H1 (cell line): ENCODE results near the gene ACAP2. TPM values are rescaled to one million over a fixed set of nuclear protein-coding genes. Genes with fewer than 3 reads are reported as not detected.

Source experiments
- CTCF ChIA-PET: fragments of 300-600 bp; sonication (Branson Sonifier 250); formaldehyde crosslinking; loops from one replicate; lab custom pipeline; 2021; ENCODE audit not compliant: partially characterized antibody; lab: Charles Lee
- POLR2A ChIA-PET: fragments of 300-600 bp; sonication (Branson Sonifier 250); formaldehyde crosslinking; loops from one replicate; lab custom pipeline; 2021; ENCODE audit warnings: inconsistent platforms; ENCODE audit not compliant: partially characterized antibody; lab: Charles Lee
- DNase-seq, 2 experiments: peaks; one replicate each; pipeline versions ENCODE4 v3.0.0 to v3.0.0-alpha.2; 2010 to 2022; ENCODE audit warnings: low spot score in 2 of 2, low read depth in 1 of 2, mixed read lengths in 1 of 2
- FAIRE-seq: peaks from 2 replicates; lab custom pipeline; 2011; peaks lifted over from hg19 to GRCh38; lab: Jason Lieb, UNC
- H2AFZ ChIP-seq: 2 replicates; pipeline ENCODE4 v1.8.1; 2012; ENCODE audit warnings: low read length, inconsistent platforms
- H2AK5ac ChIP-seq: 2 replicates; pipeline ENCODE4 v1.6.1; 2013; ENCODE audit warnings: low read depth, low read length
- H2BK120ac ChIP-seq: replicated peaks from 2 replicates; pipeline ENCODE3; 2013; ENCODE audit warnings: low read depth, low read length, inconsistent platforms
- H2BK12ac ChIP-seq: 2 replicates; pipeline ENCODE4 v1.6.1; 2013; ENCODE audit warnings: low read depth, low read length
- H2BK15ac ChIP-seq: 2 replicates; pipeline ENCODE4 v1.6.1; 2013; ENCODE audit warnings: low read length
- H2BK20ac ChIP-seq: 2 replicates; pipeline ENCODE4 v1.6.1; 2013; ENCODE audit warnings: low read length
- H2BK5ac ChIP-seq: 2 replicates; pipeline ENCODE4 v1.6.1; 2013; ENCODE audit warnings: low read depth, low read length
- H3K14ac ChIP-seq: 2 replicates; pipeline ENCODE4 v1.6.1; 2013; ENCODE audit warnings: inconsistent platforms; ENCODE audit not compliant: insufficient read length
- H3K18ac ChIP-seq: 2 replicates; pipeline ENCODE4 v1.6.1; 2013; ENCODE audit warnings: low read length; ENCODE audit errors: extremely low read depth
- H3K23ac ChIP-seq: 2 replicates; pipeline ENCODE4 v1.6.1; 2013; ENCODE audit warnings: inconsistent platforms; ENCODE audit not compliant: insufficient read length
- H3K23me2 ChIP-seq: 2 replicates; pipeline ENCODE4 v1.6.1; 2013; ENCODE audit warnings: low read depth, low read length
- H3K27ac ChIP-seq: 2 replicates; pipeline ENCODE4 v1.6.1; 2011; ENCODE audit warnings: low read depth, low read length, inconsistent platforms
- H3K27me3 ChIP-seq, 4 experiments: replicated peaks in 1 of 4; 1 replicate in 1 of 4; 2 replicates in 3 of 4; pipeline versions ENCODE4 v1.6.1 to v1.8.1; 2011 to 2013; ENCODE audit warnings: low read length in 3 of 4, mild to moderate bottlenecking in 3 of 4, inconsistent platforms in 2 of 4, mixed read lengths in 2 of 4, moderate library complexity in 1 of 4; ENCODE audit not compliant: control insufficient read depth in 3 of 4, insufficient read depth in 3 of 4; ENCODE audit errors: extremely low read depth in 1 of 4
- H3K36me3 ChIP-seq, 4 experiments: 2 replicates each; pipeline versions ENCODE4 v1.6.1 to v1.8.1; 2011 to 2013; ENCODE audit warnings: mild to moderate bottlenecking in 4 of 4, low read length in 3 of 4, moderate library complexity in 2 of 4, control low read depth in 1 of 4, inconsistent platforms in 1 of 4; ENCODE audit not compliant: insufficient read depth in 4 of 4, control insufficient read depth in 2 of 4
- H3K4ac ChIP-seq: replicated peaks from 2 replicates; pipeline ENCODE3; 2013; ENCODE audit warnings: low read length, low read depth, mixed read lengths, inconsistent platforms; ENCODE audit not compliant: insufficient read length
- H3K4me1 ChIP-seq, 4 experiments: replicated peaks in 1 of 4; 1 replicate in 1 of 4; 2 replicates in 3 of 4; pipeline versions ENCODE4 v1.6.1 to v1.8.1; 2011 to 2013; ENCODE audit warnings: low read length in 3 of 4, inconsistent platforms in 2 of 4, mixed read lengths in 1 of 4; ENCODE audit not compliant: insufficient read depth in 4 of 4, control insufficient read depth in 3 of 4
- H3K4me2 ChIP-seq, 2 experiments: 2 replicates each; pipeline versions ENCODE4 v1.6.1 to v1.8.1; 2011 to 2013; ENCODE audit warnings: low read depth in 2 of 2, low read length in 2 of 2, control low read depth in 1 of 2, inconsistent platforms in 1 of 2, mild to moderate bottlenecking in 1 of 2; ENCODE audit not compliant: insufficient read depth in 1 of 2
- H3K4me3 ChIP-seq, 4 experiments: fragments of 200-600, 300-600 bp in 1 of 4; sonication (generic), shearing (Covaris generic), sonication (Bioruptor Twin) in 1 of 4; 2 replicates each; pipeline versions ENCODE4 v1.5.1 to v1.8.1; 2011 to 2016; ENCODE audit warnings: low read length in 4 of 4, low read depth in 3 of 4, control low read depth in 2 of 4, inconsistent platforms in 2 of 4, mild to moderate bottlenecking in 2 of 4, mixed read lengths in 1 of 4, moderate library complexity in 1 of 4; ENCODE audit not compliant: insufficient read depth in 2 of 4; ENCODE audit errors: extremely low read depth in 1 of 4
- H3K56ac ChIP-seq: replicated peaks from 2 replicates; pipeline ENCODE3; 2013; ENCODE audit warnings: low read depth, mild to moderate bottlenecking, mixed read lengths, low read length, inconsistent platforms; ENCODE audit not compliant: insufficient read length
- H3K79me1 ChIP-seq: 2 replicates; pipeline ENCODE4 v1.6.1; 2013; ENCODE audit warnings: low read depth, low read length, control low read depth
- H3K79me2 ChIP-seq, 2 experiments: 2 replicates each; pipeline versions ENCODE4 v1.6.1 to v1.8.1; 2012 to 2013; ENCODE audit warnings: low read length in 2 of 2, mild to moderate bottlenecking in 2 of 2, inconsistent platforms in 1 of 2; ENCODE audit not compliant: insufficient read depth in 2 of 2, control insufficient read depth in 1 of 2
- H3K9ac ChIP-seq, 4 experiments: replicated peaks in 1 of 4; 1 replicate in 1 of 4; 2 replicates in 3 of 4; pipeline versions ENCODE4 v1.6.1 to v1.8.1; 2011 to 2013; ENCODE audit warnings: low read depth in 3 of 4, low read length in 3 of 4, control low read depth in 2 of 4, mild to moderate bottlenecking in 2 of 4, moderate library complexity in 2 of 4, inconsistent platforms in 1 of 4; ENCODE audit errors: extremely low read depth in 1 of 4
- H3K9me3 ChIP-seq, 2 experiments: 2 replicates each; pipeline versions ENCODE4 v1.6.1 to v1.8.1; 2012 to 2013; ENCODE audit warnings: mild to moderate bottlenecking in 2 of 2, moderate library complexity in 2 of 2, control low read depth in 1 of 2, inconsistent platforms in 1 of 2, low read depth in 1 of 2, low read length in 1 of 2, mixed read lengths in 1 of 2; ENCODE audit not compliant: insufficient read depth in 2 of 2
- H4K20me1 ChIP-seq, 2 experiments: replicated peaks in 1 of 2; 2 replicates each; pipeline versions ENCODE3 to v1.8.1; 2011 to 2013; ENCODE audit warnings: inconsistent platforms in 2 of 2, low read length in 2 of 2, mild to moderate bottlenecking in 1 of 2; ENCODE audit not compliant: insufficient read depth in 2 of 2, control insufficient read depth in 1 of 2
- H4K5ac ChIP-seq: 2 replicates; pipeline ENCODE4 v1.6.1; 2013; ENCODE audit warnings: low read length, low read depth, mixed read lengths, inconsistent platforms; ENCODE audit not compliant: insufficient read length
- H4K8ac ChIP-seq: 2 replicates; pipeline ENCODE4 v1.8.0; 2013; ENCODE audit warnings: mild to moderate bottlenecking, moderate library complexity, low read length, inconsistent platforms; ENCODE audit not compliant: insufficient read depth; ENCODE audit errors: extremely low read depth
- H4K91ac ChIP-seq: replicated peaks from 2 replicates; pipeline ENCODE3; 2013; ENCODE audit warnings: low read length, mixed read lengths, inconsistent platforms; ENCODE audit not compliant: insufficient read length
- CBX8 ChIP-seq: fragments of 300-800, 300-1000 bp; sonication (generic); IDR thresholded peaks from 2 replicates; pipeline ENCODE4 v1.7.1; 2016; ENCODE audit warnings: low read depth, low read length, borderline replicate concordance
- EP300 ChIP-seq, 2 experiments: IDR thresholded peaks; 1 replicate in 1 of 2; 2 replicates in 1 of 2; pipeline ENCODE4 v1.6.1; 2011 to 2012; ENCODE audit warnings: low read depth in 2 of 2, low read length in 2 of 2, mild to moderate bottlenecking in 2 of 2, borderline replicate concordance in 1 of 2, inconsistent platforms in 1 of 2, moderate library complexity in 1 of 2
- POU5F1 ChIP-seq: IDR thresholded peaks from 2 replicates; pipeline ENCODE4 v1.6.1; 2011; ENCODE audit warnings: low read depth, mild to moderate bottlenecking, low read length, moderate library complexity
- RAD21 ChIP-seq, 2 experiments: IDR thresholded peaks in 1 of 2; conservative IDR thresholded peaks in 1 of 2; 2 replicates each; pipeline ENCODE4 v1.6.1; 2011; ENCODE audit warnings: low read depth in 2 of 2, low read length in 2 of 2, improper control_type of control experiment in 1 of 2, inconsistent platforms in 1 of 2, mild to moderate bottlenecking in 1 of 2, moderate library complexity in 1 of 2
- RNF2 ChIP-seq: fragments of 200-900, 300-1000 bp; sonication (generic); IDR thresholded peaks from 2 replicates; pipeline ENCODE4 v1.7.1; 2016; ENCODE audit warnings: borderline replicate concordance, low read depth, mild to moderate bottlenecking, antibody characterized with exemption, low read length; ENCODE audit not compliant: poor library complexity, severe bottlenecking; ENCODE audit errors: missing control alignments
- SIRT6 ChIP-seq: IDR thresholded peaks from one replicate; pipeline ENCODE4 v1.7.1; 2012; ENCODE audit warnings: low read length, inconsistent platforms
- SP4 ChIP-seq: IDR thresholded peaks from 2 replicates; pipeline ENCODE4 v1.6.1; 2012; ENCODE audit warnings: low read length, inconsistent platforms
- TEAD4 ChIP-seq: IDR thresholded peaks from 2 replicates; pipeline ENCODE4 v1.6.1; 2012; ENCODE audit warnings: low read depth, low read length, inconsistent platforms, mixed read lengths
- YY1 ChIP-seq: IDR thresholded peaks from 2 replicates; pipeline ENCODE4 v1.6.1; 2011; ENCODE audit warnings: low read depth, mild to moderate bottlenecking, low read length
- WGBS, 2 experiments: shearing (Covaris generic) in 1 of 2; methylation state at CpG; one replicate each; pipeline versions ENCODE4 v1.1.6 to v1.1.7; 2013 to 2015; ENCODE audit warnings: low lambda C conversion rate in 2 of 2, mixed read lengths in 2 of 2, inconsistent platforms in 1 of 2, low coverage in 1 of 2, missing lambda C conversion rate in 1 of 2; ENCODE audit not compliant: insufficient replicate concordance in 2 of 2, insufficient coverage in 1 of 2, insufficient read length in 1 of 2; ENCODE audit errors: extremely low coverage in 1 of 2, missing lambda C conversion rate in 1 of 2; 5-methylcytosine and 5-hydroxymethylcytosine counted together
- polyA plus RNA-seq, 7 experiments: library from polyadenylated mRNA; depleted of rRNA in 3 of 7; stranded (reverse) in 5 of 7; unstranded in 2 of 7; fragments of >200 nt in 5 of 7; fragments of 200-250 nt in 2 of 7; gene quantifications; 1 replicate in 5 of 7; 2 replicates in 1 of 7; 4 replicates in 1 of 7; pipeline versions ENCODE4 v1.2.1 to v1.2.3, GENCODE V29; 2011 to 2013; ENCODE audit warnings: missing spikeins in 2 of 7, mixed read lengths in 2 of 7
- total RNA-seq: library from RNA; stranded (reverse); fragmentation: NEBNext Ultra II Directional; extraction: Animal tissue kit (Norgen Biotek cat#: 25700); gene quantifications from 2 replicates; pipeline ENCODE4 v1.2.1, GENCODE V29; 2021

Gene ACAP2
- total and polyA plus RNA-seq, 2 of the 8 experiments (the other 6 are each of a cell fraction or from before 2014, with no cell fraction given) = 7.7 to 37.3 TPM

- TF ChIP-seq TEAD4 (no peak), YY1 (no peak), POU5F1 (no peak), RAD21 (IDR thresholded peaks at IDR 0.05 in 1 of 2, conservative IDR thresholded peaks at IDR 0.05 in 1 of 2; ENCODE audit: low read depth in 2 of 2, low read length in 2 of 2) (no peak), CBX8 (no peak), EP300 (IDR thresholded peaks at IDR 0.05; ENCODE audit: borderline replicate concordance in 1 of 2, low read depth in 2 of 2, low read length in 2 of 2) (no peak), SP4 (no peak), SIRT6 (no peak), RNF2 (no peak)
- TF ChIP-seq, all 59 proteins: peak for 0
- no peak overlapping the region for H2BK20ac ChIP-seq
These were observed 206.6 kb downstream of the ACAP2 start for GRCh38 chr3:195236076-195236798.

More at GRCh38 chr3:195236076-195236798, 206.6 kb downstream of the ACAP2 start:
- Histone ChIP-seq H3K79me2 (peaks cover 0 to 21% of the 10 kb centered on the region in 2 experiments; a peak in 2 of 4 replicates), H3K27me3 (no peaks in the 10 kb centered on the region), H3K27ac (no peak overlapping the region), H3K4me1 (peaks cover 0 to 5% (median 1%) of the 10 kb centered on the region in 4 experiments; a peak in 4 of 7 replicates), H3K4me3 (no peak overlapping the region), H3K23ac (no peak overlapping the region), H4K5ac (no peak overlapping the region), H3K56ac (no peak overlapping the region), H2AFZ (no peak overlapping the region), H2BK120ac (no peak overlapping the region), H2BK5ac (no peak overlapping the region), H4K91ac (no peak overlapping the region), H3K9ac (no peak overlapping the region), H2BK12ac (no peak overlapping the region), H3K14ac (no peak overlapping the region), H2BK15ac (no peak overlapping the region), H3K18ac (no peak overlapping the region), H2AK5ac (no peak overlapping the region), H3K4me2 (no peak overlapping the region), H3K36me3 (no peaks in the 10 kb centered on the region; a peak in 1 of 8 replicates), H4K8ac (no peak overlapping the region; the same call in 1 of the 2 replicates), H3K23me2 (no peaks in the 10 kb centered on the region), H3K4ac (no peak overlapping the region), H3K9me3 (no peaks in the 10 kb centered on the region), H4K20me1 (peaks cover 3 to 8% of the 10 kb centered on the region in 2 experiments), H3K79me1 (peaks cover 6% of the 10 kb centered on the region; the same call in 1 of the 2 replicates)
- no peak for FAIRE-seq
- POLR2A ChIA-PET = no interaction called here
- CTCF ChIA-PET = interaction anchor here (0.7 to 1.5 kb wide), 8 partner anchors 9 to 549 kb away, joined by 3 to 6 read pairs (median 3); no protein-coding TSS in a partner anchor
- DNase-seq = no peak
- 90% methylated on average over 5 of the region's 5 CpGs; no CpG with 5 or more reads in 1 of the 2 experiments for WGBS, 2 experiments
